ENCODE data around the gene FAAP24.
"Not testable (repeated sequence)": the region's sequence is repeated elsewhere in the genome, so short reads cannot be mapped to it uniquely, and the experiment has no call there.

The FAAP24 gene

GRCh38 chr19:32998722-32999121 lies 26.7 kb downstream of the FAAP24 start:
- DNase-seq (ENCODE audit: low read depth) = no peak

- peak; percentile 3 for DNase-seq (ENCODE audit: low read depth)
These were observed 28.5 kb downstream of the FAAP24 start for GRCh38 chr19:33000510-33000909.

- no peak for DNase-seq (ENCODE audit: low read depth)
These were observed 28.9 kb downstream of the FAAP24 start for GRCh38 chr19:33000910-33001309.

- DNase-seq (ENCODE audit: low read depth) = not testable (repeated sequence)
These were observed 30.3 kb downstream of the FAAP24 start for GRCh38 chr19:33002126-33002865.

GRCh38 chr19:33003424-33004024 lies 31.5 kb downstream of the FAAP24 start:
- not testable (repeated sequence) for DNase-seq (ENCODE audit: low read depth)

- no peak for DNase-seq (ENCODE audit: low read depth)
These were observed 33.4 kb downstream of the FAAP24 start for GRCh38 chr19:33005440-33005839.

GRCh38 chr19:33008738-33009137 lies 36.7 kb downstream of the FAAP24 start:
- no peak for DNase-seq (ENCODE audit: low read depth)

GRCh38 chr19:33010891-33011290 lies 38.8 kb downstream of the FAAP24 start:
- not testable (repeated sequence) for DNase-seq (ENCODE audit: low read depth)

GRCh38 chr19:33022472-33023116 lies 50.6 kb downstream of the FAAP24 start:
- no peak for DNase-seq (ENCODE audit: low read depth)

GRCh38 chr19:33024398-33024797 lies 52.4 kb downstream of the FAAP24 start:
- DNase-seq (ENCODE audit: low read depth) = no peak

GRCh38 chr19:33025468-33026238 lies 53.6 kb downstream of the FAAP24 start:
- not testable (repeated sequence) for DNase-seq (ENCODE audit: low read depth)

- not testable (repeated sequence) for DNase-seq (ENCODE audit: low read depth)
These were observed 54.6 kb downstream of the FAAP24 start for GRCh38 chr19:33026602-33027001.
